HCT116 (cell line): ENCODE measurements around the gene PHKB. TPM values are rescaled to one million over a fixed set of nuclear protein-coding genes. Genes with fewer than 3 reads are reported as not detected.

Experiments
- ATAC-seq: fragments of 200-7000 bp; cut with Tn5 transposase; 2 replicates; pipeline ENCODE4 v1.9.1; 2020; ENCODE audit warnings: mild to moderate bottlenecking, moderate library complexity
- BruUV-seq: library from RNA; stranded (reverse); fragments of 400-500 nt; replicated peaks from 2 replicates; lab custom pipeline; 2021; lab: Mats Ljungman, UMichigan
- CTCF ChIA-PET: fragments of 300-600 bp; sonication (Branson Sonifier 250); formaldehyde crosslinking; loops from one replicate; lab custom pipeline; 2021; ENCODE audit warnings: antibody characterized with exemption; lab: Charles Lee
- POLR2A ChIA-PET: fragments of 300-600, 350-600 bp; sonication (Branson Sonifier 250); formaldehyde crosslinking; loops from one replicate; lab custom pipeline; 2021; ENCODE audit warnings: antibody characterized with exemption; lab: Charles Lee
- RAD21 ChIA-PET, 2 experiments: fragments of 300-600 bp; sonication (Branson Sonifier 250); formaldehyde crosslinking; loops; one replicate each; lab custom pipeline; 2023; ENCODE audit warnings: low total read pairs in 2 of 2; ENCODE audit not compliant: uncharacterized antibody in 2 of 2, unreplicated experiment in 2 of 2, low non-redundant PET in 1 of 2; lab: Charles Lee
- DNase-seq: peaks from one replicate; pipeline ENCODE4 v3.0.0-alpha.2; 2010; ENCODE audit warnings: low read depth, low spot score
- H2AFZ ChIP-seq: fragments of 200-600 bp; shearing (Covaris generic), sonication (generic); 2 replicates; pipeline ENCODE4 v1.6.1; 2017; ENCODE audit warnings: low read depth, mixed run types, mixed read lengths, antibody characterized with exemption, low read length; ENCODE audit not compliant: poor library complexity, severe bottlenecking
- H3K27ac ChIP-seq: 2 replicates; pipeline ENCODE4 v1.5.1; 2012; ENCODE audit warnings: low read depth, low read length
- H3K27me3 ChIP-seq: fragments of 200-600 bp; sonication (generic); 2 replicates; pipeline ENCODE4 v1.6.1; 2016; ENCODE audit warnings: mixed run types, low read length, mixed read lengths; ENCODE audit not compliant: insufficient read depth
- H3K36me3 ChIP-seq, 2 experiments: fragments of 200-500 bp in 1 of 2; fragments of 200-600 bp in 1 of 2; sonication (Bioruptor generic) in 1 of 2; sonication (generic) in 1 of 2; 2 replicates each; pipeline versions ENCODE4 v1.5.1 to v1.6.1; 2014 to 2016; ENCODE audit warnings: low read length in 2 of 2, inconsistent platforms in 1 of 2, mixed read lengths in 1 of 2, mixed run types in 1 of 2; ENCODE audit not compliant: insufficient read depth in 2 of 2, control insufficient read depth in 1 of 2
- H3K4me1 ChIP-seq, 2 experiments: fragments of 200-600 bp in 1 of 2; sonication (generic) in 1 of 2; 2 replicates each; pipeline versions ENCODE4 v1.5.1 to v1.6.1; 2012 to 2017; ENCODE audit warnings: low read length in 2 of 2, inconsistent platforms in 1 of 2, mild to moderate bottlenecking in 1 of 2, mixed read lengths in 1 of 2, mixed run types in 1 of 2, moderate library complexity in 1 of 2; ENCODE audit not compliant: insufficient read depth in 2 of 2, control insufficient read depth in 1 of 2
- H3K4me2 ChIP-seq: fragments of 200-600 bp; sonication (generic); 2 replicates; pipeline ENCODE4 v1.6.1; 2017; ENCODE audit warnings: mixed run types, low read length, mixed read lengths
- H3K4me3 ChIP-seq, 2 experiments: fragments of 200-600 bp in 1 of 2; sonication (generic) in 1 of 2; replicated peaks in 1 of 2; 2 replicates each; pipeline ENCODE4 v1.5.1; 2011 to 2016; ENCODE audit warnings: low read length in 2 of 2, control low read depth in 1 of 2, low read depth in 1 of 2, mild to moderate bottlenecking in 1 of 2, mixed read lengths in 1 of 2, mixed run types in 1 of 2
- H3K79me2 ChIP-seq: fragments of 200-600 bp; sonication (generic); 2 replicates; pipeline ENCODE4 v1.6.1; 2017; ENCODE audit warnings: mild to moderate bottlenecking, mixed run types, low read length, moderate library complexity, mixed read lengths; ENCODE audit not compliant: insufficient read depth
- H3K9ac ChIP-seq: fragments of 200-600 bp; sonication (generic); 2 replicates; pipeline ENCODE4 v1.6.1; 2016; ENCODE audit warnings: low read length, mixed read lengths
- H3K9me2 ChIP-seq: fragments of 200-600 bp; sonication (generic), shearing (Covaris generic); 2 replicates; pipeline ENCODE4 v1.6.1; 2017; ENCODE audit warnings: mixed run types, mild to moderate bottlenecking, moderate library complexity; ENCODE audit not compliant: insufficient read depth
- H3K9me3 ChIP-seq, 2 experiments: fragments of 200-500 bp in 1 of 2; fragments of 200-600 bp in 1 of 2; sonication (Bioruptor generic) in 1 of 2; sonication (generic) in 1 of 2; 2 replicates each; pipeline ENCODE4 v1.6.1; 2014 to 2017; ENCODE audit warnings: low read length in 2 of 2, mixed read lengths in 2 of 2, inconsistent platforms in 1 of 2, low read depth in 1 of 2, mild to moderate bottlenecking in 1 of 2, mixed run types in 1 of 2, moderate library complexity in 1 of 2; ENCODE audit not compliant: control insufficient read depth in 1 of 2, insufficient read depth in 1 of 2
- H4K20me1 ChIP-seq: fragments of 200-600 bp; sonication (generic), shearing (Covaris generic); 2 replicates; pipeline ENCODE4 v1.6.1; 2017; ENCODE audit warnings: mixed run types, mild to moderate bottlenecking, moderate library complexity; ENCODE audit not compliant: insufficient read depth
- ATF3 ChIP-seq: IDR thresholded peaks from 2 replicates; pipeline ENCODE4 v1.6.1; 2012
- ELF1 ChIP-seq: IDR thresholded peaks from 2 replicates; pipeline ENCODE4 v1.6.1; 2012; ENCODE audit warnings: low read depth, borderline replicate concordance
- EZH2 ChIP-seq: fragments of 200-600 bp; sonication (generic); IDR thresholded peaks from 2 replicates; pipeline ENCODE4 v1.6.1; 2017; ENCODE audit warnings: antibody characterized with exemption, mixed run types
- EZH2phosphoT487 ChIP-seq: fragments of 200-600 bp; IDR thresholded peaks from 2 replicates; pipeline ENCODE4 v1.6.1; 2018; ENCODE audit warnings: antibody characterized with exemption, borderline replicate concordance
- FOSL1 ChIP-seq: IDR thresholded peaks from 2 replicates; pipeline ENCODE4 v1.6.1; 2012; ENCODE audit warnings: low read depth
- JUND ChIP-seq: IDR thresholded peaks from 2 replicates; pipeline ENCODE4 v1.6.1; 2012
- POLR2A ChIP-seq: IDR thresholded peaks from 2 replicates; pipeline ENCODE4 v1.7.0; 2011; ENCODE audit warnings: borderline replicate concordance; ENCODE audit not compliant: insufficient read depth, insufficient read length; ENCODE audit errors: extremely low read depth
- POLR2AphosphoS5 ChIP-seq: IDR thresholded peaks from 2 replicates; pipeline ENCODE4 v1.6.1; 2011; ENCODE audit warnings: mild to moderate bottlenecking, low read depth, low read length, moderate library complexity
- SIN3A ChIP-seq: IDR thresholded peaks from 2 replicates; pipeline ENCODE4 v1.6.1; 2012; ENCODE audit warnings: low read depth
- SRF ChIP-seq: IDR thresholded peaks from 2 replicates; pipeline ENCODE4 v1.6.1; 2012; ENCODE audit warnings: low read depth
- YY1 ChIP-seq: IDR thresholded peaks from 2 replicates; pipeline ENCODE4 v1.6.1; 2011; ENCODE audit warnings: low read length, low read depth, moderate library complexity, mild to moderate bottlenecking; ENCODE audit not compliant: insufficient replicate concordance; ENCODE audit errors: extremely low read depth
- ZBTB33 ChIP-seq: IDR thresholded peaks from 2 replicates; pipeline ENCODE4 v1.6.1; 2011; ENCODE audit warnings: mild to moderate bottlenecking, low read length, moderate library complexity; ENCODE audit not compliant: insufficient replicate concordance; ENCODE audit errors: extremely low read depth
- ZFX ChIP-seq: fragments of 450-650 bp; IDR thresholded peaks from 2 replicates; pipeline ENCODE4 v1.6.1; 2017
- ZNF274 ChIP-seq: fragments of 200-500 bp; sonication (Bioruptor generic); IDR thresholded peaks from 2 replicates; pipeline ENCODE4 v1.6.1; 2014; ENCODE audit warnings: mild to moderate bottlenecking, low read depth, low read length, inconsistent platforms
- intact Hi-C: fragments of 100-400 bp; cut with micrococcal nuclease; formaldehyde crosslinking; loops from 2 replicates; pipeline ENCODE4 v1.10.0; 2022
- total RNA-seq: library from RNA; stranded (reverse); gene quantifications from one replicate; pipeline ENCODE4 v1.2.1, GENCODE V29; 2021; ENCODE audit not compliant: unreplicated experiment

The PHKB gene
- total RNA-seq, 1 experiment from 2014 or later, result 30.5 TPM

GRCh38 chr16:47731252-47731651, 270.1 kb downstream of the PHKB start:
- no peaks in the 10 kb centered on the region for H3K79me2 ChIP-seq
- no peak for ATAC-seq
- POLR2A ChIA-PET, result no interaction called here

More at GRCh38 chr16:47731252-47731651, 270.1 kb downstream of the PHKB start:
- H3K9me2 ChIP-seq, result no peaks in the 10 kb centered on the region
- H3K36me3 ChIP-seq, result no peaks in the 10 kb centered on the region
- BruUV-seq, result no TSS peak
- H3K4me1 ChIP-seq, result peaks cover 8 to 13% of the 10 kb centered on the region in 2 experiments
- no peak overlapping the region for H3K4me3 ChIP-seq
- no peaks in the 10 kb centered on the region for H4K20me1 ChIP-seq
- TF ChIP-seq YY1 (no peak), POLR2A (no peak), SIN3A (no peak), EZH2 (no peak), POLR2AphosphoS5 (no peak), FOSL1 (no peak), EZH2phosphoT487 (no peak), ZFX (no peak), SRF (no peak), ZNF274 (no peak), ATF3 (no peak), JUND (no peak), ELF1 (no peak), ZBTB33 (no peak)
- TF ChIP-seq, all 23 proteins: peak for 0
- no peak for DNase-seq
- Histone ChIP-seq H3K9me3 (no peaks in the 10 kb centered on the region), H3K9ac (no peak overlapping the region), H3K27ac (no peak overlapping the region), H3K4me2 (no peak overlapping the region), H3K27me3 (0 out of 2 replicates have a peak, but pooled peaks cover 7% of the 10 kb centered on the region), H2AFZ (no peak overlapping the region)
- intact Hi-C loops, result no loop called here
- RAD21 ChIA-PET, result no interaction called here
- CTCF ChIA-PET, result no interaction called here
